HG02588 (cell line): ENCODE results near the gene MLKL.

Experiments used
- ATAC-seq: cut with Tn5 transposase; IDR thresholded peaks from one replicate; pipeline ENCODE4 v1.9.1; 2021; ENCODE audit warnings: mild to moderate bottlenecking, moderate library complexity; ENCODE audit not compliant: unreplicated experiment

Gene MLKL

DNA sequence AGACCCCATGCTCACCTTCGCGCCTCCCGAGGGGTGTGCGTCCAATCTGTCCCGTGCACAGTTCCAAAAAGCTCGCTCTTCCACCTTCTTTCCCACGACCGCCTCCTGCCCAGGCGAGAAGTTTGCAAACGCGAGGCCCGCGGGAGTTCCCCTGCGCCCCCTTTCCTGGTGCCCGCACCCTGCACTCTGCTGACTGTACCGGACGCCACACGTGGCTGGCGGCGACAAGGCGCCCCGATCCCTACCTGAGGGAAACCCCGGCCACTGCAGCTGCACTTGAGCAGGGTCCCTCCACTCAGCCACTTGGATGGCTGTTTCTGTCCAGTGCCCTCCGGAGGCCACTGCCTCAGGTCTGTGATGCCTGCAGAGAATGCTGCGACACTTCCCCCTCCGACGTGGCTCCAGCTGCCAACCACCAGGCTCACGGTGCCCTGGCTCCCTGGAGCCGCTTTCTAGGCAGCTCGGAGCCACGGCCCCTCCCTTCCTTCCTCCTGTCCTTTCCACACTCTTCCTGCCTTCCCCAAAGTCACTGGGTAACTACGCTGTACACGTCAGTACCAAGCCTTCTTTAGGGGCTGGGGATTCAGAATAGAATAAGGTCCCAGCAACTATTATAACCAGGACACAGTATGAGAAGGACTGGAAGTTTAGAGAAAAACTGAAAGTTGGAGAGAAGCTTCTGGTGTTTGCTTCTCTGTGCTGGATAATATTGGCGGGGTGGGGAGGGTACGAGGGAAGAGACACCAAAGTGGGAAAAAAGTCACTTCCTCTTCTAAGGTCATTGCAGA is at the start of gene MLKL:
MLKL (minus strand) TSS at position 425 of the 788 bp plus-strand sequence. CDS start 5,105 bp downstream, outside the sequence.
- peak; percentile 46 for ATAC-seq

DNA sequence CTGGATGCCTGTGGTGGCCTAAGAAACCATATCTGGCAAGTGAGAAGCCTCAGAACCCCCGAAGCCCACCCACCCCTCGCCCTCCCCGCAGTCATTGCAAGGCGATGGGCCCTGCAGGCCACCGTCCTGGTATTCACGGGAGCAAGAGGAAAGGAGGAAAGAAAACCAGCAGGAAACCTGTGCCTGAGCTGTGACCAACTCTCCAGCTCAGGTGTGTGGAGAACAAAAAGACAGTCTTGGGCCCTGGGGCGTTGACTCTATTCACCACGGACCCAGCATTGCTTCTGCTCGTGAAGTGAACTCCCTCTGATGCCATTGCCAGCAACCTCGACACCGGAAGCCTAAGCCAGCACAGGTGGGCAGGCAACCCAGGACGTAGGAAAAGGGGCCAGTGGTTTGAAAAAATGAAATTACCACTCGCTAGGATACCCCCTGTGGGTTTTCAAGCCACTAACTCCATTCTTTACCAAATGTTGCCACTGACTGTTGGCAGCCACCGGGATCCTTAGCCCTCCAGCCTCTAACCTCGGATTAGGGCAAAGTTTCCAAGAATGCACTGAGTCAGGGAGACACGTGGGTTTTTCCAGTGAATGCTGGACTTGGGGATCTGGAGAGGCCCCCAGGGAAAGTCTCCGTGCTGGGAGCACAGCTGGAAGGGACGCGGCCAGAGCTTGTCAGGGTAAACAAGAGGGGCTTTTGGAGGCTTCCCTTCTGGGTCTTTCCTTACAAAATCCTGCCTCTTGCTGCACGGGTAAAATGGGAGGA is 48.8 kb upstream of the MLKL start:
- no peak for ATAC-seq

DNA sequence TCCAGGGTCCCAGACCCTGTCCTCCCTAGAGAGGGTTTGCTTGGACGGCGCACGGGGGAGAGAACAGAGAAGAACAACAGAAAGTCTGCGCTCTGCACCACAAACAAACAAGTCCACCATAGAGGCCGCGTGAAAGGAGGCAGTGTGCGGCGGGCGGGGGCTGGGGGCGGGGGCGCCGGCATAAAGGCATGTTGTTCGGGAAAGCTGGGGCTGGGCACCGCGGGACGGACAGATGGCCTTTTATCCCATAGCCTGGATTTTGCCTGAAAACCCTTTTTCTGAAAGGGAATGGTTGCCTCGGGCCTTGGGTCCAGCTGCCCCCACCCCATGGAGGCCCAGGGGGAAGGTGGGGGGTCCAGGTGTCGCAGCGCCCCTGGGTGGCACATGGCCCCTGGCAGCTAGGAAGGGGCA is 48.0 kb upstream of the MLKL start:
- no peak for ATAC-seq

DNA sequence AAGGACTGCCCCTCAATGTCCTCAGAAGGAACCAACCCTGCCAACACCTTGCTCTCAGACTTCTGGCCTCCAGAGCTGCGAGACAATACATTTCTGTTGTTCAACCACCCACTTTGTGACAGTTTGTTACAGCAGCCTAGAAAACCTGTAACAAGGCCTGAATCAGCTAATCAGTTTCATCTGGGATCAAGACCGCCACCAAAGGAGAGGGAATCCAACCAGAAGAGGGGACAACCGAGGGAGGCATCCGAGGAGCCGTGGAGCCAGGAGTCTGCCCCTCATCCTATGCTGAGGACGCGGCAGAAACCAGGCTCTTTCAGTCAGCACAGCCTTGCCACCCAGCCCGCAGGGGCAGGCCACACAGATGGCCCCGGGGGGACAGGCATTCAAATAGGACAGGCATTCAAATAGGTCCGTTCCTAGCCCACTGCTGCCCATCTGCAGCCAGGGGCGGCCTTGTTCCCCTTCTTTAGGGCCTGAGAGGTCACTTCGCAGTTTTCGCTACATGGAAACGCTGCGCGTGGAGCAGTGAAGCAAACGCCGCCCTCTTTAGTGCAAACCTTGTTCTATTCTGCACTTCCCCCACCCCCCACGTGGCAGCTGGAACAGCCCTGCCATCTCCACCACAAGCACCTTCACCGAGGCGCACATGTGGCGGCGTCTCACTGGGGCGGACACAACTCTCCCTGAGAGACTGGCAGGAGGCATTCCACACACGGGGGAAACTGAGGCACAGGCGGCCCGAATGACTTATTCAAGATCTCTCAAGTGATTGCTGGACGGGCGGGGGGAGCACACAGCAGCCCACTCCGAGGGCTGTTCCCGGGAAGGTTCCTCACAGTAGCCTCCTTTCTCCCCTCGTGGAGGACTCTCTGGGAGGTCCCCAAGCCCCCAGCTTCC is 47.3 kb upstream of the MLKL start:
- no peak for ATAC-seq

DNA sequence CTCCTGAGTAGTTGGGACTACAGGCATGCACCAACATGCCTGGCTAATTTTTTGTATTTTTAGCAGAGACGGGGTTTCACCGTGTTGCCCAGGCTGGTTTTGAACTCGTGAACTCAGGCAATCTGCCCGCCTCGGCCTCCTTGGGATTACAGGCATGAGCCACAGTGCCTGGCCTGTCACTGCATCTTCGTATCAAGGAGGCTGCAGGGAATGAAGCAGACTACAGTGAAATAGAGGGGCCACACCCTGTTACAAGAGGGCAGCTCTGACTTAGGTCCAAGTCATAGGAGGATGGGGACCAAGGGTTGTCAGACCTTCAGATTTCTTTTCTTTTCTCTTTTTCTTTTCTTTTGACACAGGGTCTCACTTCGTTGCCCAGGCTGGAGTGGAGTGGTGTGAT is 45.3 kb upstream of the MLKL start:
- ATAC-seq = no peak

DNA sequence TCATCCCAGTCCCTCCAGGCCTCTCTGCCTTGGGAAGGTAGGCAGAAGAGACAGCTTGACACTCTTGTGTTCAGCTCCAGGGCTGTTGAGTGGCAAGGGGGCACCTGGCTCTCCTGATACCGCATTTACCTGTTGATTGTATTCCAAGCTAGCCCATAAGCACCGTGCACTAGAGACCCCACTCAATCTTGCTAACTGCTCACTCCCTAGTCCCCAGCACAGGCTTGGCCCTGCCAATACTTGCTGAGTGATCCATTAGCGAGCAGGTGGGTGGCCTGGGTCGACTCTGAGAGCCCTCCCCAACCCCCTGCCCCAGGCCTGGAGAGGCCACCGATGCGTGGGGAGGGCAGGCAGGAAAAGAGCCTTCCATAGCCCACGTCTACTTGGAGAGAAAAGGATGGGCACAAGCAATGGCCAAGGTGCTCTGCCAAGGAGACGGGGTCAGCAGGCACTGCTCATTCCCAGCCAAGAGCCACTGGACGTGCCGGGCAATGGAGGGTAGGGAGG is 44.5 kb upstream of the MLKL start:
- ATAC-seq = no peak

DNA sequence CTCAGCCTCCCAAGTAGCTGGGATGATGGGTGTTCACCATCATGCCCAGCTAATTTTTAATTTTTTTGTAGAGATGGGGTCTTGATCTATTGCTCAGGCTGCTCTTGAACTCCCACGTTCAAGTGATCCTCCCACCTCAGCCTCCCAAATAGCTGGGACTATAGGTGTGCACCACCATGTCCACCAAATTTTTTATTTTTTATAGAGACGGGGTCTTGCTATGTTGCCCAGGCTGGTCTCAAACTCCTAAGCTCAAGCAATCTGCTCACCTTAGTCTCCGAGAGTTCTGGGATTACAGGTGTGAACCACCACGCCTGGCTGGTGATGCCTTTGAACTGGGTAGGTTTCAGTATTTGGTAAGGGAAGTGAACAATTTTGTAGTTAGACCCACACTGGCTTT is 43.9 kb upstream of the MLKL start:
- no peak for ATAC-seq

DNA sequence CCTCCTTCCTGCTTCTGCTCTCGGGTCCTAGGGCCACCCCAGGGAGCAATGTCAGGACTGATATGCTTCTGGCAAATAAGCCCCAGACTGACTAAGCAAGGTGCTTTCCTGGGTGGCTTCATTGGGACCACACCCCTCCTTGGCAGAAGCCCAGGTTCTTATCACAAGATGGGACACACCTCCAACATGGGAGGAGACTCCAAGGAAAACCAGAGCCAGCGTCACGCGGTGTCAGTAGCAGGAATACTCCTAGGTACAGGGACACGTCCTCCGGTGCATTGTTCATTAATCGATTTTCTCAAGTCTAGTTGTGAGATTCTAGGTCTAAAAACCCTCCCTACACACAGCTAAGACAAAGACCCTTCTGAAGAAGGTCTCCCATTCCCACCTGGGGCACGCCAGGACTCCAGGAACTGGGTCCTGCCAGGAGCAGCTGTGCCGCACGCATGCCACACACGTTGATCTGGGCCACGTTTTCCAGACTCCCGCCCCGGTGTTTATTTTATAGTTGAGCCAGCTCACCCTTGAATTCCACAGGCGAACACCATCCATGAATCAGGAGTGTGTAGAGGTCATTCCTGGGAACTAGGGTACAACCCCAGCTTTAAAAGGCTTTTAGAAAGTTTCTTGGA is 43.1 kb upstream of the MLKL start:
- ATAC-seq = no peak

DNA sequence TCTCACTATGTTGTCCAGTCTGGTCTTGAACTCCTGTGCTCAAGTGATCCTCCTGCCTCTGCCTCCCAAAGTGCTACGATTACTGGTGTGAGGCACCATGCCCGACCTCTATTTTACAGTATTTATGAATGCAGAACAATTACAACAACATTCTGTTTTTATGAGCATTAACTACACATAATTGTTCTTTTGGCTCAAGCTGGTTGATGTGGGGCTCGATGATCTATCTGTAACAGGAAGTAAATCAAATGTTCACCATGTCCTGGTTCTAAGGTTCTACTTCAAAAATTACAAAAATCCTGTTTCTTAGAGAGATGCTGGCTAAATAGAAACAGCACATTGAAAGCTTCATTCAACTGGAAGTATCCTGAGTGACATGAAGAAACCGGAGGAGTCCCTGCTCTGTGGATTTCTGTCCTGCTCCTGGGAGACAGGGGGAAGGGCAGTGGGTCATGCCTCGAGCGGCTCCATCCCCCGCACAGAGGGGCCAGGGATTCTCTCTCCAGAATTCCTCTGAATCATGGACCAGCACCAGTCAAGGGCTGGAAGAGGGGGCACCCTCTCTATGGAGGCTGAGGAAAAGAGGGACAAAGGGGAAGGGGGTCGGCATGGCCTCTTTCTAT is 42.5 kb upstream of the MLKL start:
- ATAC-seq = no peak

DNA sequence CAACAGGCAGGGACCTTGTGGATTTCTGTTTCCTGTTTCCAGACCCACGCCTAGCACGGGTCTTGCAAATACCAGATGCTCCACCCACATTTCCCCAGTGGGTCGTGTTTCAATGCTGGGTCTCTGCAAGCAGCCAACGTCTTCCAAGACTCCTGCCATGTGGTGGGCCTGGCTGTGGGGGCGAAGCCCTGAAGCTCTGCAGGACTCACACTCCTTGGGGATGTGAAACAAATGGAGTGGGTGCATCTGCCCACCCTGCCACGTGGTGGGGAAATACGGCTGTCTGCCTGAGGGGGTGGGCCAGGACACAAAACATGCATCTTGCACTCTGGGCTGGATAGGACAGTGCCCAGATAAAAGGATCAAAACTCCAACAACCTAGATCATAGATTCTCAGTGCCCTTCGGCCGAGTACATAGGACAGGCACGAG is 41.4 kb upstream of the MLKL start:
- no peak for ATAC-seq

DNA sequence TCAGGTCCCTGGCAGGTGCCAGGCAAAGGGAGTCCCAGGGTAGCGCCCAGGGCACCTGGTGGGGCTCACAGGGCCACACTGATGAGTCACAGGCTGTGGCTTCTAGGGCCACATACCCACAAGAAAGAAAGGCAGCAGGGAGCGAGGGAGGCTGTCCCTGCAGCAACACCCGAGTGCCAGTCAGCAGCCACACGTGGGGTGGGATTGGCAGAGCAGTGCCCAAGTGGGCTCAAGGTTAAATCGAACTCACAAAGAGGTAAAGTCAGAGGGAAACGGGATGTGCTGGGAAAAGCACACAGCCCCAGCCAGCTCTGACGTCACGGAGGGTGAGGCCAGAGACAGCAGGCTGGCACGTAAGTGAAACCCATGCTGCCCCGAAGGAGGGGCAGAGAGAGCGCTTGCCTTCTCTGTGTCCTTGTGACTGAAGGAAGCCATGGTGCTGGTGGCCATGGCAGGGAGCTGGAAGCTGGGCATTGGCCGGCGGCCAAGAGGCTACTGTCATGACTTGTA is 40.2 kb upstream of the MLKL start:
- no peak for ATAC-seq

DNA sequence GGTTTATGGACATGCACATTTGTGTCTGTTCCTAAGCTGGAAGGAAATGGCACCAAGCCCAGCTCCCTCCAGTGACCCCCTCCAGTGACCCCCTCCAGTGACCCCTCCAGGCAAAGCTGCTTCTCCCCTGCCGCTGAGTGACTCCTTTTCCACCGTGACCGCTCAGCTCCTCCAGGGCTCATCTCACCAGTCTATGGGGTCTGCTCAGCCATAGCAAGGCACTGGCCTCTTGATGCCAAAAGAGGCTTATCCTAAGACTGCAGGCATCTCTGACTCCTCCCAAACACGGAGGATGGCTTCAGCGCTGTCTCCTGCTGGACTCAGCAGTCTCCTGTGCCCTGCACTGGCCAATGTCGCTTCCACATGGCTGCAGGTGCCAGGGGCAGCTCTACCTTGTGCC is 38.6 kb upstream of the MLKL start:
- no peak for ATAC-seq

DNA sequence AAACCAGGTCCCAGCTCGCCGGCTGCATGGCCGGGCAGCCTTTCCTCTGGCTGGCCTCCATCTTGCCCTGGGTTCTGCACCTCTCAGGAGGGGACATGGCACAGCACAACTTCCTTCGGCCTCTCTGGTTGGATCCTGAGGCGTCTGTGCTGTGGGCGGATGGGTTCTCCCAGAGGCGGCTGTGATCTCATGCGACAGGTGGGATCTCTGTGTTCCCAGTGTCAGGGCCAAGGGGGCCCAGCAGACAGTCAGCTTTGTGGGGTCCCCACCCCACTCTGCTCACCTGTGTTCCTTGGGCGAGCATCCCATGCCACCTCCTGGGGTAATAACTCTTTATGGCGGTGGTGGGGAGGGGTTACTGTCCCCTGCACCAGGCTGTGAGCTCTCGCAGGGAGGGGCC is 38.2 kb upstream of the MLKL start:
- no peak for ATAC-seq

DNA sequence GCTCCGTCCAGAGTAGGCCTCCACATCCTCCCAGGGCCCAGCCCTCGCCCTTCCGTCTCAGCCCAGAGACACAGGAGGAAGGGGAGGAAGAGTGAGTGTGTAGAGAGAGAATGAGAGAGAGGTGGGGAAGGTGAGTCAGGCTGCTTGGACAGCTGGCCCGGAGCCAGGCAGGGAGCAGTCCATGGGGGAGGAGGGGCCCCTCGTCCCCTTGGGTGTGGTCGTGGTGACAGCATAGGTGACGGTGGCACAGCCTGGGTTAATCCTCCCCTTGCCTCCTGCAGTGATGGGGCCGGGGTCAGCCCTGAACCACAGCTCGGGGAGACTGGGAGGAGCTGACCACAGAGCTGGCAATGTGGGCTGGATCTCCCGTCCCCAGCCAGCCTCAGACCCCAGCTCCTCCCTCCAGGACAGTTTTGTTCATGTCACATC is 37.5 kb upstream of the MLKL start:
- ATAC-seq = no peak

DNA sequence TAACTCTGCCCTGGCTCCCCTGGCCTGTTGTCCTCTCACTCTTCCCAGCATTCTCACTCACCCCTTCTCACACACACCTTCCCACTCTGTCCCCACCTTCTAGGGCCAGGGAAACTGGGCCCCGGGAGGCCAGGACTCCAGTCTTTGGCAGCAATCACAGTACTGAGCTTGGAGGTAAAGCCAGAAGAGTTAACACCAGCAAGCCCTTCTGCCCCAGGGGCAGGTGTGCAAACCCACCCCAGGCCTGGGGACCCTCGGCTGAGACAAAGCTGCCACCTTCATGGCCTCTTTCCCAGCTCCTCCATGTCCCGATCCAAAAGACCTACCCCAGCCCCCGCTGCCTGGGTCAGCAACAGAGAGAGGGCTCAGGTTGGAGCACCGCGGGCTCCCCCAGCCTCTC is 36.9 kb upstream of the MLKL start:
- no peak for ATAC-seq

DNA sequence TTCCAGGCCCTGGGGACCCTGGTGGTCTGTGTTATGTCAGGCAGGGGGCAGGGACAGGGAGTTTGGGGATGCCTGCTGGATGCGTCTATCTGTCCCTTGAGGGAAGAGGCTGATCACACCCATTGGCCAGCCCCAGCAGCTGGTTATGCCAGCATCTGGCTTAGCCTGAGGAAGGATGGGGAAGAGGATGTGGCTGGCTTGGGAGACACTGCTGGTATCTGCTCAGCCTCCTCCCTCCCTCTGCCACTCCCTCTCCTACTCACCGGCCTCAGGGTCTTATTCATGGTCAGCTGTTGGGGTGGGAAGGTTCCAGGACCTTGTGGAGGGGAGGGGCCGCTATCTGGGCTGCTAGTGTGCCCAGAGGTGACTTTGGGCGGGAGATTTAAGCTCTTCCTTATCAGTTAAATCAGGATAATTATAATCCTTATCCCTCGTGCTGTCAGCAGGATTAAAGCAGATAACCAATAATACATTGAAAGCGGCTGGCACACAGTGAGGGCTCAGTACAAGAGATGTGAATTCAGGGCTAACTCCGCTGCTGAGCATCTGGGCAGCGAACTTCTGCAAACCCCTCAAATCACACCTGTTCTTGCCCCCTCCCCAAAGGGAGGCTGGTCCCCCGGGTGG is 36.0 kb upstream of the MLKL start:
- no peak for ATAC-seq

DNA sequence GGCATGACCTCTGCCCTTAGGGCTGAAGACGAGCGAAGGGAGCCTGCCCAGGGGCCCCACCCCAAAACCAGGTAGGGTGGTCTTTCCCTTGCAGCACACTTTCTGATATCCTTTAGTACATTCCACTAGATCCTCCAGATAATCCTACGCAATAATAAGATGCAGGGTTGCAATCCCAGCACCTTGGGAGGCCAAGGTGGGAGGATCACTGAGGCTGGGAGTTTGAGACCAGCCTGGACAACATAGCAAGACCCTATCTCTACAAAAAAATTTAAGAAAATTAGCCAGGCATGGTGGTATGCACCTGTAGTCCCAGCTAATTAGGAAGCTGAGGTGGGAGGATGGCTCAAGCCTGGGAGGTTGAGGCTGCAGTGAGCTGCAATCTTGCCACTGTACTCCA is 34.9 kb upstream of the MLKL start:
- ATAC-seq = no peak

DNA sequence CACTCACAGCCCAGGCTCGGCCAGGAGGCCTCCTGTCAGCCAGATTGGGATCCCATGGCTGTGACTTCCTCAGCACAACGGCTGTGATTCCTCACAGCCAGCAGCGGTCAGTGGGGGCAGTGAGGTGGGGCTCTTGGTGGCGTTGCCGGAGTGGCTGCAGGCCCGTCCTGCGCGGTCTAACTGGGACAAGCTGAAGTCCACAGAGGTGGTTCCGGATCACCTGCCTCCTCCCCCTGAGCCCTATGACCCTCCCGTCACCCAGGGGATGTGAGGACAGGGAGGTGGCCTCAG is 34.4 kb upstream of the MLKL start:
- no peak for ATAC-seq

DNA sequence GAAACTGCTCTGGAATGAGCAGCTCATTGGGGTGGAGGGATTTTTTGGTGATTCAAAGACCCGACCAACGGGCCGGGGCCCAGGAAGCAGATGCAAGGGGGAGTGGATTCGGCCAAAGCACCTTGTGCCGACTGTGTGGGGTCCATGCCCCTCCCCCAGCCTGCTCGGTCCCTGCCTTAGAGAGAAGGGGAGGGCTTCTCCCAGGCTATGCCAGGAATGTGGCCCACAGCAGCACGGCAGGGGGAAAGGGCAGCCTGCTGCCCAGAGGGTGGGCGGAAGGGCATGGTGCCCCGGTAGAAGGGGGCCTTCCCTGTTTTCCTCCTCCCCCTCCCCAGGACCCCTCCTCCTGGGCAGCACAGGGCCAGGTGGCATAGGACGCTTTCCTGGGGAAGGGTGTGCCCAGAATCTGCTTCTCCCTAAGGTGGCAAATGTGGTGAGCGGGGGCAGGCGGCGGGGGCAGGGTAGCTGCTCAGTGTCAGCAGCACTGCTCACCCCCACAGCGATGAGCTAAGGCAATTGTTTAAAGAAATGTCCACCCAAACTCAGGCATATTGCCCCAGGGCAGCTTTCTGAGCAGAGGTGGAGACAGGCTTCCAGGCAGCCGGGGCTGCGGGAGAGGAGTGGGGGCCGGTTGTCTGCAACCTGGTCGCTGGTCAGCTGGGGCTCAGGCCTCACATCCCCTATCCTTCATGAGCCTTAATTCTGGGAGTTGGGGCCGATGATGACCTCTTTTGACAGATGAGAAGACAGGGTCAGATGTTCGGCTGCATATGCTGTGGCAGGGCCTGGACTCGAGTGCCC is 33.9 kb upstream of the MLKL start:
- no peak for ATAC-seq
